Glutamatergic neuron (in vitro differentiated cells): Measurements from ENCODE around the gene TNFRSF13B. TPM values are rescaled to one million over a fixed set of nuclear protein-coding genes. Genes with fewer than 3 reads are reported as not detected.
"Not testable (repeated sequence)": the region's sequence is repeated elsewhere in the genome, so short reads cannot be mapped to it uniquely, and the experiment has no call there.

Experiments
- DNase-seq: peaks from one replicate; pipeline ENCODE4 v3.0.0; 2022
- H3K27ac Mint-ChIP-seq: one replicate; pipeline ENCODE4 v1.8.0; 2020; ENCODE audit warnings: mild to moderate bottlenecking, mixed read lengths, inconsistent platforms; ENCODE audit not compliant: unreplicated experiment
- H3K27me3 Mint-ChIP-seq: one replicate; pipeline ENCODE4 v1.8.0; 2020; ENCODE audit warnings: mild to moderate bottlenecking, moderate library complexity, mixed read lengths, inconsistent platforms; ENCODE audit not compliant: unreplicated experiment
- H3K36me3 Mint-ChIP-seq: one replicate; pipeline ENCODE4 v1.8.0; 2020; ENCODE audit warnings: mild to moderate bottlenecking, mixed read lengths, inconsistent platforms; ENCODE audit not compliant: unreplicated experiment
- H3K4me1 Mint-ChIP-seq: one replicate; pipeline ENCODE4 v1.8.0; 2020; ENCODE audit warnings: mild to moderate bottlenecking, low read depth, mixed read lengths, inconsistent platforms; ENCODE audit not compliant: unreplicated experiment
- H3K4me3 Mint-ChIP-seq: one replicate; pipeline ENCODE4 v1.8.0; 2020; ENCODE audit warnings: mild to moderate bottlenecking, mixed read lengths, inconsistent platforms; ENCODE audit not compliant: unreplicated experiment
- H3K9me3 Mint-ChIP-seq: one replicate; pipeline ENCODE4 v1.8.0; 2020; ENCODE audit warnings: mild to moderate bottlenecking, moderate library complexity, mixed read lengths, inconsistent platforms; ENCODE audit not compliant: unreplicated experiment
- total RNA-seq: library from RNA; stranded (reverse); fragmentation: NEBNext Ultra II Directional; extraction: Animal tissue kit (Norgen Biotek cat#: 25700); gene quantifications from one replicate; pipeline ENCODE4 v1.2.1, GENCODE V29; 2021; ENCODE audit not compliant: unreplicated experiment
- TF ChIP-seq, protein P1 (sequence below): fragments of 200-600 bp; sonication (generic); IDR thresholded peaks from one replicate; pipeline ENCODE4 v1.5.0; 2021; ENCODE audit not compliant: partially characterized antibody, unreplicated experiment

Gene TNFRSF13B
- total RNA-seq, 1 donor from 2014 or later, result not detected

DNA sequence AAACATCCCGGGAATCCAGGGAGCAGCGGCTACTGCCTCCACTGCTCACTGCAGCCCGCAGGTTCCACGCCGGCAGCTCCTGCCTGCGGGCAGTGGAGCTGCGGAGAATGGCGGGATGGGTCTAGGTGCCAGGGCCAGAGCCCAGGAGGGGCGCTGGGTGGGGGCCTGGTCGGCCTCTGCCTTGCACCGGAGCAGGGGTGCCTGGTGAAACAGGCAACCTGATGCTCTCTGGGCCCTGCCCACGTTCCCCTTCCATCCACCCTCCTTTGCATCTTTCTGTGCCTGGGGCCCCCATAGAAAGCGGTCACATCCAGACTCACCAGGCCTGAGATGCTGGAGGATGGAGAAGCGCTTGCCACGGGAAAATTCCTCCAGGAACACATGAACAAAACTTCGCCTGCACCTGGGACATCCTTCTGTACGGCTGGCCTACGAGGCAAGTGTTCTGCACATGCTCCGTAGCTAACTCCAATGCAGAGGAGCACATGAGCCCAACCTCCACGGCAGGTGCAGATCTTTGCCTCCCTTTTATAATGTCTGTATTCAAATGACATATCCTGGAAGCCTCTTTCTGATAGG, 79.0 kb downstream of the TNFRSF13B start:
- not testable (repeated sequence) for H3K4me1 Mint-ChIP-seq

DNA sequence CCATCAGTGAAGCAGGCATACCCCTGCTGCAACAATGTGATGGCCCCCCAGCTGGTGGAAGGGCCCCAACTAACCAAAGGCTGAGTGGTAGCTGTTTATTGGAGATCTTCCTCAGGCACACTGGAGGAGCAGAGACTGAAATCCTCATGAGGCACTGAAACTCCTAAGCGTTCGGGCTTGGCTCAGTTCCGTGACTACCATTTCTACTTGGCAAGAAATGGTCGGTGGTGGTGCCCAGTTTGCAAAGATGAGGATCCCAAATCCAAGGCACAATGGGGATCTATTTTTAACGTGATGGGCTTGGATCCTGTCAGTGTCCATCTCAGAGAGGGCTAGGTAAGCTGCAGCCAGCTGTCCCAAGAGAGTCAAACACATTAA, 82.8 kb downstream of the TNFRSF13B start:
- TF ChIP-seq, protein P1, sequence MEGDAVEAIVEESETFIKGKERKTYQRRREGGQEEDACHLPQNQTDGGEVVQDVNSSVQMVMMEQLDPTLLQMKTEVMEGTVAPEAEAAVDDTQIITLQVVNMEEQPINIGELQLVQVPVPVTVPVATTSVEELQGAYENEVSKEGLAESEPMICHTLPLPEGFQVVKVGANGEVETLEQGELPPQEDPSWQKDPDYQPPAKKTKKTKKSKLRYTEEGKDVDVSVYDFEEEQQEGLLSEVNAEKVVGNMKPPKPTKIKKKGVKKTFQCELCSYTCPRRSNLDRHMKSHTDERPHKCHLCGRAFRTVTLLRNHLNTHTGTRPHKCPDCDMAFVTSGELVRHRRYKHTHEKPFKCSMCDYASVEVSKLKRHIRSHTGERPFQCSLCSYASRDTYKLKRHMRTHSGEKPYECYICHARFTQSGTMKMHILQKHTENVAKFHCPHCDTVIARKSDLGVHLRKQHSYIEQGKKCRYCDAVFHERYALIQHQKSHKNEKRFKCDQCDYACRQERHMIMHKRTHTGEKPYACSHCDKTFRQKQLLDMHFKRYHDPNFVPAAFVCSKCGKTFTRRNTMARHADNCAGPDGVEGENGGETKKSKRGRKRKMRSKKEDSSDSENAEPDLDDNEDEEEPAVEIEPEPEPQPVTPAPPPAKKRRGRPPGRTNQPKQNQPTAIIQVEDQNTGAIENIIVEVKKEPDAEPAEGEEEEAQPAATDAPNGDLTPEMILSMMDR, result no peak
- Mint-ChIP-seq H3K27ac (no peak overlapping the region), H3K4me3 (no peak overlapping the region), H3K4me1 (peaks cover 1% of the 10 kb centered on the region), H3K9me3 (peaks cover 3% of the 10 kb centered on the region), H3K36me3 (no peaks in the 10 kb centered on the region), H3K27me3 (peaks cover 3% of the 10 kb centered on the region)
- DNase-seq, result no peak

More for the DNA sequence above, 79.0 kb downstream of the TNFRSF13B start:
- not testable (repeated sequence) for H3K36me3 Mint-ChIP-seq, H3K4me3 Mint-ChIP-seq, DNase-seq, H3K9me3 Mint-ChIP-seq, H3K27me3 Mint-ChIP-seq, H3K27ac Mint-ChIP-seq

Other genes starting within 250 kb of the TNFRSF13B start
- gene MPRIP, start 70.3 kb upstream of the TNFRSF13B start, total RNA-seq, result 863 TPM
- 1.1 TPM for gene PLD6, start 234.2 kb upstream of the TNFRSF13B start, total RNA-seq